T-cell (primary cell): ENCODE data around the gene ACTA2. TPM values are rescaled to one million over a fixed set of nuclear protein-coding genes. Genes with fewer than 3 reads are reported as not detected.

Experiments used
- ATAC-seq, 4 experiments: fragments of 200-7000 bp in 3 of 4; fragments of 150-1000 bp in 1 of 4; cut with Tn5 transposase; replicated peaks in 1 of 4; 1 replicate in 3 of 4; 2 replicates in 1 of 4; pipeline ENCODE4 v1.10.0; 2021; ENCODE audit warnings: moderate library complexity in 3 of 4, mild to moderate bottlenecking in 2 of 4, moderate number of reproducible peaks in 1 of 4
- CTCF ChIA-PET, 2 donors: fragments of 300-600 bp; sonication (Branson Sonifier 250); formaldehyde crosslinking; loops; one replicate each; lab custom pipeline; 2022; ENCODE audit warnings: antibody characterized with exemption in 2 of 2; lab: Charles Lee
- POLR2A ChIA-PET, 2 donors: fragments of 300-600 bp; sonication (Branson Sonifier 250); formaldehyde crosslinking; loops; one replicate each; lab custom pipeline; 2022; ENCODE audit warnings: antibody characterized with exemption in 2 of 2; lab: Charles Lee
- DNase-seq, 35 experiments: peaks; one replicate each; pipeline versions ENCODE4 v3.0.0 to v3.0.0-alpha.2; 2013 to 2023
- H3K27ac ChIP-seq: one replicate; pipeline ENCODE4 v1.5.1; 2013; ENCODE audit warnings: low read length
- H3K27me3 ChIP-seq, 2 experiments: replicated peaks in 1 of 2; 1 replicate in 1 of 2; 2 replicates in 1 of 2; pipeline versions ENCODE4 v1.6.1 to v1.7.0; 2013; ENCODE audit warnings: low read length in 1 of 2, mixed read lengths in 1 of 2; ENCODE audit not compliant: control insufficient read depth in 2 of 2, insufficient read depth in 2 of 2; ENCODE audit errors: extremely low read depth in 1 of 2
- H3K36me3 ChIP-seq, 2 donors: 1 replicate in 1 of 2; 2 replicates in 1 of 2; pipeline versions ENCODE4 v1.6.1 to v1.7.0; 2013; ENCODE audit warnings: low read length in 1 of 2; ENCODE audit not compliant: control insufficient read depth in 2 of 2, insufficient read depth in 1 of 2; ENCODE audit errors: extremely low read depth in 1 of 2
- H3K4me1 ChIP-seq, 2 experiments: 1 replicate in 1 of 2; 2 replicates in 1 of 2; pipeline versions ENCODE4 v1.6.1 to v1.7.0; 2013; ENCODE audit warnings: low read length in 2 of 2, mixed read lengths in 1 of 2; ENCODE audit not compliant: insufficient read depth in 2 of 2, control insufficient read depth in 1 of 2; ENCODE audit errors: extremely low read depth in 1 of 2
- H3K4me3 ChIP-seq, 2 donors: 1 replicate in 1 of 2; 2 replicates in 1 of 2; pipeline versions ENCODE4 v1.5.1 to v1.7.0; 2013; ENCODE audit warnings: mild to moderate bottlenecking in 2 of 2, low read length in 1 of 2, moderate library complexity in 1 of 2; ENCODE audit not compliant: control insufficient read depth in 1 of 2; ENCODE audit errors: extremely low read depth in 1 of 2
- H3K9me3 ChIP-seq: 2 replicates; pipeline ENCODE4 v1.7.0; 2013
- H3K27ac Mint-ChIP-seq, 2 donors: one replicate each; pipeline ENCODE4 v1.8.0; 2020 to 2021; ENCODE audit warnings: mild to moderate bottlenecking in 2 of 2, mixed read lengths in 2 of 2
- H3K27me3 Mint-ChIP-seq, 2 donors: one replicate each; pipeline ENCODE4 v1.8.0; 2021 to 2022; ENCODE audit warnings: mixed read lengths in 2 of 2
- H3K36me3 Mint-ChIP-seq: one replicate; pipeline ENCODE4 v1.8.0; 2021; ENCODE audit warnings: mixed read lengths
- H3K4me1 Mint-ChIP-seq, 3 donors: one replicate each; pipeline ENCODE4 v1.8.0; 2020 to 2022; ENCODE audit warnings: mixed read lengths in 3 of 3, mild to moderate bottlenecking in 1 of 3
- H3K4me3 Mint-ChIP-seq, 3 donors: one replicate each; pipeline ENCODE4 v1.8.0; 2020 to 2022; ENCODE audit warnings: mild to moderate bottlenecking in 3 of 3, mixed read lengths in 3 of 3, moderate library complexity in 3 of 3
- H3K9me3 Mint-ChIP-seq, 3 donors: one replicate each; pipeline ENCODE4 v1.8.0; 2020 to 2022; ENCODE audit warnings: mixed read lengths in 3 of 3
- WGBS: methylation state at CpG from one replicate; pipeline ENCODE4 v1.1.5; 2013; ENCODE audit warnings: missing lambda C conversion rate; ENCODE audit not compliant: insufficient coverage; 5-methylcytosine and 5-hydroxymethylcytosine counted together
- total RNA-seq, 35 experiments: library from RNA in 6 of 35; stranded (reverse) in 6 of 35; fragments of 120-200 nt in 1 of 35; gene quantifications; one replicate each; pipeline versions ENCODE4 v1.2.1 to v1.2.4 and lab custom pipeline; 2013 to 2026

The ACTA2 gene
- total RNA-seq, 5 donors from 2014 or later (not counting 1 experiment from before 2014, with no cell fraction given): 4.0 to 7.8 (median 5.3) TPM

GRCh38 chr10:88995156-88995876 lies 42.7 kb upstream of the ACTA2 start:
- H3K4me1 Mint-ChIP-seq: peaks cover 61 to 66% (median 65%) of the 10 kb centered on the region in 3 donors
- peak overlapping the region in 1 of 2 donors; percentile 15 for H3K4me3 ChIP-seq
- CTCF ChIA-PET: interaction anchor here (0.6 to 2.9 kb wide), 10 partner anchors 8 to 218 kb away, joined by 3 to 18 read pairs (median 4); partner anchors contain the start of gene CH25H (in 1 of the 2)
- H3K36me3 Mint-ChIP-seq: no peaks in the 10 kb centered on the region
- H3K4me1 ChIP-seq: peaks cover 21 to 25% of the 10 kb centered on the region in 2 experiments
- no peaks in the 10 kb centered on the region for H3K9me3 Mint-ChIP-seq
- H3K27me3 Mint-ChIP-seq: no peaks in the 10 kb centered on the region
- POLR2A ChIA-PET: no interaction called here
- H3K27ac ChIP-seq: peak overlapping the region; percentile 61
- no peaks in the 10 kb centered on the region for H3K36me3 ChIP-seq
- peak overlapping the region; percentile 48 to 72 (median 64) for H3K4me3 Mint-ChIP-seq
- H3K27me3 ChIP-seq: no peaks in the 10 kb centered on the region
- WGBS: no CpG with 5 or more reads among the region's 7 CpGs
- peak overlapping the region; percentile 60 to 89 for H3K27ac Mint-ChIP-seq
- DNase-seq: peak in 1 of 35 experiments; percentile 52
- no peak for ATAC-seq
- no peaks in the 10 kb centered on the region for H3K9me3 ChIP-seq

GRCh38 chr10:88994019-88994418 lies 41.4 kb upstream of the ACTA2 start:
- peaks cover 65 to 70% (median 65%) of the 10 kb centered on the region in 3 donors for H3K4me1 Mint-ChIP-seq
- Histone ChIP-seq H3K27ac (peak overlapping the region; percentile 89), H3K9me3 (no peaks in the 10 kb centered on the region), H3K36me3 (no peaks in the 10 kb centered on the region), H3K27me3 (no peaks in the 10 kb centered on the region), H3K4me3 (no peak overlapping the region), H3K4me1 (peaks cover 22 to 35% of the 10 kb centered on the region in 2 experiments)
- no peaks in the 10 kb centered on the region for H3K9me3 Mint-ChIP-seq
- POLR2A ChIA-PET: interaction anchor here in 1 of 2 donors (0.6 to 0.9 kb wide), 2 partner anchors 32 to 311 kb away, joined by 3 read pairs; no protein-coding TSS in a partner anchor
- ATAC-seq (no peak), DNase-seq (peak in 1 of 35 experiments; percentile 65)
- peak overlapping the region; percentile 65 to 80 for H3K27ac Mint-ChIP-seq
- H3K27me3 Mint-ChIP-seq: no peaks in the 10 kb centered on the region
- H3K4me3 Mint-ChIP-seq: peak overlapping the region in 2 of 3 donors; percentile 39 to 48
- WGBS: no CpG with 5 or more reads among the region's 1 CpG
- H3K36me3 Mint-ChIP-seq: no peaks in the 10 kb centered on the region
- CTCF ChIA-PET: interaction anchor here (0.9 to 2.9 kb wide), 8 partner anchors 9 to 221 kb away, joined by 3 to 18 read pairs (median 4); no protein-coding TSS in a partner anchor

- H3K9me3 ChIP-seq: no peaks in the 10 kb centered on the region
- H3K36me3 Mint-ChIP-seq: no peaks in the 10 kb centered on the region
- 45% methylated on average over 2 of the region's 3 CpGs for WGBS
- H3K27me3 Mint-ChIP-seq: no peaks in the 10 kb centered on the region
- peak overlapping the region in 1 of 2 donors; percentile 94 for H3K4me3 ChIP-seq
- H3K9me3 Mint-ChIP-seq: no peaks in the 10 kb centered on the region
- peaks cover 67 to 75% (median 72%) of the 10 kb centered on the region in 3 donors for H3K4me1 Mint-ChIP-seq
- no peaks in the 10 kb centered on the region for H3K36me3 ChIP-seq
- H3K4me1 ChIP-seq: peaks cover 29 to 31% of the 10 kb centered on the region in 2 experiments
- no peaks in the 10 kb centered on the region for H3K27me3 ChIP-seq
- peak overlapping the region; percentile 89 for H3K27ac ChIP-seq
- H3K27ac Mint-ChIP-seq: peak overlapping the region; percentile 76 to 86
- ATAC-seq (no peak), DNase-seq (peak in 1 of 35 experiments; percentile 57)
- peak overlapping the region; percentile 67 to 95 (median 76) for H3K4me3 Mint-ChIP-seq
- ChIA-PET POLR2A (interaction anchor here in 1 of 2 donors (0.6 to 2.3 kb wide), 5 partner anchors 8 to 53 kb away, joined by 3 to 6 read pairs (median 3); no protein-coding TSS in a partner anchor), CTCF (interaction anchor here (1.2 to 2.9 kb wide), 6 partner anchors 10 to 222 kb away, joined by 4 to 18 read pairs (median 4); no protein-coding TSS in a partner anchor)
These were observed 40.5 kb upstream of the ACTA2 start for GRCh38 chr10:88992921-88993524.

- no CpG with 5 or more reads among the region's 6 CpGs for WGBS
These were observed 39.3 kb upstream of the ACTA2 start for GRCh38 chr10:88991899-88992320.

GRCh38 chr10:88991161-88991898 lies 38.8 kb upstream of the ACTA2 start:
- H3K36me3 ChIP-seq: no peaks in the 10 kb centered on the region
- Mint-ChIP-seq H3K27me3 (no peaks in the 10 kb centered on the region), H3K27ac (peak overlapping the region; percentile 95 to 98), H3K36me3 (peaks cover 2% of the 10 kb centered on the region), H3K4me3 (peak overlapping the region; percentile 94 to 98 (median 95)), H3K4me1 (peaks cover 73 to 74% (median 73%) of the 10 kb centered on the region in 3 donors), H3K9me3 (peaks cover 2 to 4% (median 3%) of the 10 kb centered on the region in 3 donors)
- ChIA-PET CTCF (interaction anchor here (0.6 to 2.7 kb wide), 9 partner anchors 10 to 1030 kb away, joined by 3 to 9 read pairs (median 4); no protein-coding TSS in a partner anchor), POLR2A (interaction anchor here in 1 of 2 donors (0.6 to 2.3 kb wide), 7 partner anchors 10 to 341 kb away, joined by 3 to 7 read pairs (median 3); no protein-coding TSS in a partner anchor)
- ATAC-seq: peak; percentile 53 to 73 (median 68)
- WGBS: under 1% methylated on average over 29 of the region's 38 CpGs
- H3K27ac ChIP-seq: peak overlapping the region; percentile 89
- DNase-seq: peak in 34 of 35 experiments; percentile 21 to 76 (median 45)
- peaks cover 29 to 33% of the 10 kb centered on the region in 2 experiments for H3K4me1 ChIP-seq
- H3K4me3 ChIP-seq: peak overlapping the region; percentile 94 to 99
- no peaks in the 10 kb centered on the region for H3K9me3 ChIP-seq
- H3K27me3 ChIP-seq: no peaks in the 10 kb centered on the region

More at GRCh38 chr10:88991899-88992320, 39.3 kb upstream of the ACTA2 start:
- Mint-ChIP-seq H3K36me3 (no peaks in the 10 kb centered on the region), H3K4me3 (peak overlapping the region; percentile 94 to 98 (median 95)), H3K27me3 (no peaks in the 10 kb centered on the region), H3K4me1 (peaks cover 74 to 75% (median 75%) of the 10 kb centered on the region in 3 donors), H3K9me3 (no peaks in the 10 kb centered on the region), H3K27ac (peak overlapping the region; percentile 95 to 98)
- ChIA-PET CTCF (interaction anchor here (0.6 to 2.7 kb wide), 6 partner anchors 9 to 59 kb away, joined by 3 to 9 read pairs (median 4); no protein-coding TSS in a partner anchor), POLR2A (interaction anchor here (0.6 to 2.3 kb wide), 5 partner anchors 10 to 343 kb away, joined by 3 to 6 read pairs (median 5); no protein-coding TSS in a partner anchor)
- no peaks in the 10 kb centered on the region for H3K9me3 ChIP-seq
- peak overlapping the region; percentile 89 for H3K27ac ChIP-seq
- no peaks in the 10 kb centered on the region for H3K36me3 ChIP-seq
- H3K4me3 ChIP-seq: peak overlapping the region; percentile 94 to 99
- peaks cover 29 to 37% of the 10 kb centered on the region in 2 experiments for H3K4me1 ChIP-seq
- ATAC-seq (peak in 3 of 4 experiments; percentile 1 to 10 (median 5)), DNase-seq (no peak)
- no peaks in the 10 kb centered on the region for H3K27me3 ChIP-seq
